Cardiac septum (tissue), 1 donor: Measurements from ENCODE around the gene KATNAL2. TPM values are rescaled to one million over a fixed set of nuclear protein-coding genes. Genes with fewer than 3 reads are reported as not detected.
A peak's percentile ranks its signal among the peaks of the same experiment; 100 is the strongest.
"Not testable (repeated sequence)": the region's sequence is repeated elsewhere in the genome, so short reads cannot be mapped to it uniquely, and the experiment has no call there.

Experiments
- DNase-seq: peaks from one replicate; pipeline ENCODE4 v3.0.0-alpha.2; 2020; ENCODE audit warnings: low spot score
- intact Hi-C: fragments of 100-400 bp; cut with DNase I; formaldehyde crosslinking; loops from one replicate; pipeline ENCODE4 v1.14.0; 2022
- total RNA-seq: library from RNA; stranded (reverse); fragmentation: NEBNext Ultra II Directional; extraction: Animal tissue kit (Norgen Biotek cat#: 25700); gene quantifications from one replicate; pipeline ENCODE4 v1.2.1, GENCODE V29; 2021
- donor health status: DM: no; HTN: no; CAD: no.

Gene KATNAL2
- total RNA-seq, 1 donor from 2014 or later, result 5.7 TPM

DNA sequence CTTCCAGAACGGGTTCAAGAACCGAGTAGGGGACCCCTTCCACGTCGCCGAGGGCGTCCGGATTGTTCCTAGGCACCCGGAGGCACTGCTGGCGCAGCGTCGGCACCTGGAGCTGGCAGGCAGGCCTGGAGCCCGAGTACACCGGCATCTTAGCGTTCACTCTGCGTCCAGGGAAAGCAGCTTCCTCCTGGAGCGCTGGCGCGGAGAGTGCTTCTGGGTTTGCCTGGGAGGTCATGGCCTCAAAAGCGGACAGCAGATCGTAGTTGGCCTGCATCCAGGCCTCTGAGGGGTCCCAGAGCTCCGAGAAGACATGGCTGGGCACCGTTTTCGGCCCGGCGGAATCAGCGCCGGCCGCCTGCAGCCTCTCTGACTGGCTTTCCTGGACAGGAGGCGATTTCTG, 111.3 kb downstream of the KATNAL2 start:
- intact Hi-C loops, result not testable (repeated sequence)
- DNase-seq, result peak; percentile 85

DNA sequence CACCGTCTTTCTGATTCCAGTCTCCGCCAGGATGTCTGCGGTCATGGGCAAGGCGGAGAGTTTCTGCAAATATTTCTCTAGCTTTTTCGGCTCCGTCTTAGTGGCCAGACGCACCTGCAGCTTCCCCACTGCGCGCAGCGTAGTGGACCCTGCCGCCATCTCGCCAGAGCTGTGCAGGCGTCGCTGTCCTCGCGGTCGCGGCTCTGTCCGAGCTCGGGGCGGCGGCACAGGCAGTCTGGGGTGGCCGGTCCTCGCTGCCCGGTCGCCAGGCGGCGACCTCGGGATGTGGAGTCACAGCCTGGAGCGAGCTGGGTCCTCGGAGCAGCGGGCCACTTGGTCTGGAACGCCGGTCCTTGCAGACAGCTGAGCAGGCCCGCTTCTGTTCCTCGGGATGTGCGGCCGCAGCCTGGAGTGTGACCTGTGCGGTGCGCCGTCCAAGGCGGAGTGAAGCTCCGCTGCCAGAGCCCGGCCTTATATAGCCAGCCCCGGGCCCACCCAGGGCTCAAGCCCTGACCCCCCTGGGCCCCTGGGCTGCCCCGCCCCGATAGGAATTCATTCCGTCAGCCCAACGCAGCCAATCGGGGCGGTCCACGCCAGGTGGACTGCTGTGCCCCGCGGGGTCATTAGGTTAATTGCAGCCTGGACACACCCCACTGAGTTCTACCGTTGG, 112.4 kb downstream of the KATNAL2 start:
- DNase-seq, intact Hi-C loops: not testable (repeated sequence)

DNA sequence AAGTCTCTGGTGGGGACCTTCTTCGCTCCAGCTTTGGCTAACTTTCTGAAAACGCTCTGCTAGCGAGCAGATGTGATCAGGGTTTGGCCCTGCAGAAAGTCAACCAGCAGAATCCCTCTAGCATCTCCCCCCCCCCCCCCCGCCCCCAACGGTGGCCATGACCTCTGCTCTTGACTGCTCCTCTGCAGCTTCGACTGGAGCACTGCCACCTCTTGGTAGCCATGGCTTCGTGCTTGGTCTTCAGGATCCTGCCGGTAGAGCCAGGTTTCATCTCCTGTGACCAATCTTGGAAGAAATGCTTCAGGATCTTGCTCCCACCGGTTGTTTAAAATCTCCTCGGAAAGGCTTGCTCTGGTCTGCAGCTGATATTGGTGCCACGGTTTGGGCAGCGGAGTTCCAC, 113.5 kb downstream of the KATNAL2 start:
- intact Hi-C loops, DNase-seq: not testable (repeated sequence)

GRCh38 chr18:47032945-47033344, 115.5 kb downstream of the KATNAL2 start:
- DNase-seq, result no peak
- intact Hi-C loops, result no loop called here

DNA sequence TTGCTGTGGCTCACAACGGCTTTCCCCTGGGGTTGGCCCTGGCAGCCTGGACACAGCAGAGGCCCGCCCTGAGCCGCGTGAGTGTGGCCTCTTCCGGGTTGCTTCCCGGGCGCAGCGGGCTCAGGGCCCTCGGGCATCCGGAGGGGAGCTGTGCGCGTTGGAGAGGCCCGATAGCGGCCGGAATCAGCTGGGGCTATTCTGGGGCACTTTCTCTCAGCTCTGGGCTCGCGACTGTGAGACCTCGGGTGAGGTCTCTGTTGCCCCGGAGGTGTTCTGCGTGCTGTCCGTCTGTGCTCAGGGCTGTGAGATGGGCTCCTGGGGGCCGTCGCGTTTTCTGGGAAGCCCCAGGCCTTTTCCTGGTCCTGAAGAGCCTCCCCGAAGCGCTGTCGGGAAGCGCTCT, 117.2 kb downstream of the KATNAL2 start:
- intact Hi-C loops, DNase-seq: not testable (repeated sequence)

- peak; percentile 73 for DNase-seq
- intact Hi-C loops, result no loop called here
Measured at GRCh38 chr18:47035156-47035671, 117.8 kb downstream of the KATNAL2 start, which contains the start of gene ELOA2. Gene ELOA2 (minus strand): TSS chr18:47035621. CDS start chr18:47035264, 357 bp downstream.

GRCh38 chr18:47036298-47036874, 119.0 kb downstream of the KATNAL2 start:
- intact Hi-C loops, result no loop called here
- no peak for DNase-seq

DNA sequence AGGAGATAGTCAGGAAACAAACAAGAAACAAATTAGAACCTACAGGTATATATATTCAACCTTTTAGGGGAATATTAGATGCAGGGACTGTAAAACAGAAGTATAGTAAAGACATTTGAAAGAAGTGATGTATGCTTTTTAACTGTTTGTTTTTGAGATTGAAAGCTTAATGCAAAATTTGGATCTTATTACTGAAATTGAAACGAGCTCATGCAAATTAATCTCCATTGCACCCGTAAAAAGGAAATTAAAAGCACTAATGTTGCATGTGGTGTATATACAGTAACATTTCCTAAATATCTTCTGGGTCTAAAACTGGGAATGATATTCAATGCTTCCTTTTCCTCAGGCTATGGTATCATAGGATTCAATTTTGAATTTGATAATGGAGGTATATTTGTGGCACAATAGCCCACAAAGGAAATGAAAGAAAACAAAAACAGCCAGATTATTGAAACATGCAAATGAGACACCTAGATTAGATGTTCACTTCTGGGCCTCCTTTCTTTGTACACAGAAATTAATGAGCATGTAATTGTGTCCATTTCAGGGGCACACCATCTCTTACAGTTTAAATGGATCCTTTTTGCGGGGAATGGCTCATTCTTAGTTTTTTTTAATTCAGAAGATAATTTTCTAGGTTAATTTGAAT, 119.7 kb downstream of the KATNAL2 start:
- intact Hi-C loops, result no loop called here
- no peak for DNase-seq

GRCh38 chr18:47040982-47041381, 123.6 kb downstream of the KATNAL2 start:
- DNase-seq, result no peak
- intact Hi-C loops, result no loop called here

DNA sequence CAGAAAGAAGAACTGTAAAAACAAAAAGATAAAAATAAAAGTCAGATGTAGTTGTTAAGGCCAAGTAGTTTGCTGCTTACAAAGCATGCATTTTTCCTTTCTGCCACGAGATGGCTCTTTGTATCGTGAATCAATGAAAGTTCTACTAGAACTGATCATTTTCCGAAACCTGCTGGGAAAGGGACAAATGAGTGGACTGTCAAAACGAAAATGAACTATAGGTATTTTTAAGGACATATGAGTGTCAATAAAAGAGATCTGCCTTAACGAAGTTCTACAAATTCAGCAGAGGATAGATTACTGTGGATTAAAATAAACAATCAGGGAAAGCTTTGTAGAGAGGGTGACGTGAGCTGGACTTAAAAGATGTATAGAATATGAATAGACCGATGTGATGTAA, 133.1 kb downstream of the KATNAL2 start:
- intact Hi-C loops, result loop anchor here (5.0 kb wide), 1 partner anchor 697 kb away; no protein-coding TSS in a partner anchor
- DNase-seq, result no peak

GRCh38 chr18:47054369-47054768, 137.0 kb downstream of the KATNAL2 start:
- intact Hi-C loops, result loop anchor here (5.0 kb wide), 1 partner anchor 693 kb away; no protein-coding TSS in a partner anchor
- DNase-seq, result no peak

DNA sequence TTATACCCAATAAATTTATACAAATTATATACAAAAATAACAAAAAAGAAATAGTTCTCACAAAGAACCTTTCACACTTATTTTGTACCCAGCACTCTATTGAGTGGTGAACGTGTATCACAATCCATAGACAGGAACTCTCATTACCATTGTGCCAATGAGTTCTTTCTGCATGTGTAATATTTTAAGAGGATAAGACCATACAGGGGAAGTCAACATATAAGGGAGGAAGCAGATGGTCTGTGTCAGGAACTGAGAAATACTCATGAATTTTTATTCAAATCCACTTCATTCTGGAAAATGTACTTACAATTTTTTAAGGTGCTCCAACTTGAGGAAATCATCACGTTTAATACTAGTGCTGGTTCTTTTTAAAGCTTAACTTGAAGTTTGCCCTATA, 145.1 kb downstream of the KATNAL2 start:
- intact Hi-C loops, result no loop called here
- DNase-seq, result no peak

GRCh38 chr18:47063096-47063495, 145.7 kb downstream of the KATNAL2 start:
- intact Hi-C loops, result no loop called here
- DNase-seq, result no peak

- DNase-seq, result no peak
- intact Hi-C loops, result no loop called here
Measured at GRCh38 chr18:47067648-47068047, 150.2 kb downstream of the KATNAL2 start.

GRCh38 chr18:47075098-47075883, 157.9 kb downstream of the KATNAL2 start:
- intact Hi-C loops, result no loop called here
- DNase-seq, result no peak

DNA sequence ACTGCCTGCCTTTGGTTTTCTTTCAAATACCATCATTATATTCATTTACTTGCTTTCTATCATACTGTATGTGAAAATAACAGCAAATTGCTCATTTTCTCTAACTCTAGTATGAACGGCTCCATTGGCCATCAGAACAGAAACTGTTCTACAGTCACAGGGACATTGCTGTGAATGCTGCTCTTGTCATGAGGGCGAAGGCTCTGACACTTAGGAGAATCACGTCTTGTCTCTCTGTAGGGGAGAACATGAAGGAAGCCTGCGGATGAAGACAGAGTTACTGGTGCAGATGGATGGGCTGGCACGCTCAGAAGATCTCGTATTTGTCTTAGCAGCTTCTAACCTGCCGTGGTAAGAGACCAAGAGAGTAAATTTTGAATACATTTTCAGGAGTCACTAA, 159.7 kb downstream of the KATNAL2 start:
- no peak for DNase-seq
- intact Hi-C loops, result no loop called here

DNA sequence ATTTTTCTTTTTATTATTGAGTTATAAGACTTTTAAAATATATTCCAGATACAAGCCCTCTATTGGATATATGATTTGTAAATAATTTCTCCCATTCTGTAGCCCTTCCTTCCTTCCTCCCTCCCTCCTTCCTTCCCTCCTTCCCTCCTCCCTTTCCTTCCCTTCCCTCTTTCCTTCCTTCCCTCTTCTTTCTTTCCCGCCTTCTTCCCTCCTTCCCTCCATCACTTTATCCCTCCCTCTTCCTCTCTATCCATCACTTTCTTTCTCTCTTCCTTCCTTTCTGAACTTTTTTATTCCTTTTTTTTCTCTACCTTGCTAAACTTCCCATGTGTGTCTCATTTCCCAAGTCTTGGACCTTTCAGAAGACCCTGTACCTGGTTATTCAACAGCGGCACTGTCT, 163.5 kb downstream of the KATNAL2 start:
- intact Hi-C loops, result no loop called here

DNA sequence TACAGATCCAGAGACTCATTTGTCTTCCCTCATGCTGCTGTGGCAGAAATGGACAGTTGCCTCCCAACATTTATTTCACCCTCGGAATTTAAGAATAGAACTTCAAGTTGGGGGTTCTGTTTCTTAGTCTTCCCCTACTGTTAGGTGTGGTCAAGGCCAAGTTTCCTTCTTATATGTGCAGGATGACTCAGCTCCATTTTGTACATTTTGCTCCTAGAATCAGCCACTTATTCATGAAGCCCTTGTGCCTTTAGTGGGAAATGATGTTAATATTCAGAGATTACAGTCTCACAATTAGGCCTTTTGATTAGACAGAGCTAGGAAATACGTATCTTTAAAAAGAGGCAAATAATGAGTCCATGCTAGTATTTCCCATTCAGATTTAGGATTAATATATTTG, 164.2 kb downstream of the KATNAL2 start:
- intact Hi-C loops, result no loop called here
- no peak for DNase-seq

More for the DNA sequence above, 163.5 kb downstream of the KATNAL2 start:
- no peak for DNase-seq

- intact Hi-C loops, result no loop called here
- DNase-seq, result no peak
Measured at GRCh38 chr18:47087676-47088075, 170.3 kb downstream of the KATNAL2 start.

GRCh38 chr18:47095810-47096209, 178.4 kb downstream of the KATNAL2 start:
- intact Hi-C loops, result no loop called here
- no peak for DNase-seq
